ENCODE measurements around the gene ADAMTS12. TPM values are rescaled to one million over a fixed set of nuclear protein-coding genes. Genes with fewer than 3 reads are reported as not detected.

ADAMTS12 gene
- total RNA-seq, 3 donors from 2014 or later (not counting 1 experiment from before 2014, with no cell fraction given), result not detected

DNA sequence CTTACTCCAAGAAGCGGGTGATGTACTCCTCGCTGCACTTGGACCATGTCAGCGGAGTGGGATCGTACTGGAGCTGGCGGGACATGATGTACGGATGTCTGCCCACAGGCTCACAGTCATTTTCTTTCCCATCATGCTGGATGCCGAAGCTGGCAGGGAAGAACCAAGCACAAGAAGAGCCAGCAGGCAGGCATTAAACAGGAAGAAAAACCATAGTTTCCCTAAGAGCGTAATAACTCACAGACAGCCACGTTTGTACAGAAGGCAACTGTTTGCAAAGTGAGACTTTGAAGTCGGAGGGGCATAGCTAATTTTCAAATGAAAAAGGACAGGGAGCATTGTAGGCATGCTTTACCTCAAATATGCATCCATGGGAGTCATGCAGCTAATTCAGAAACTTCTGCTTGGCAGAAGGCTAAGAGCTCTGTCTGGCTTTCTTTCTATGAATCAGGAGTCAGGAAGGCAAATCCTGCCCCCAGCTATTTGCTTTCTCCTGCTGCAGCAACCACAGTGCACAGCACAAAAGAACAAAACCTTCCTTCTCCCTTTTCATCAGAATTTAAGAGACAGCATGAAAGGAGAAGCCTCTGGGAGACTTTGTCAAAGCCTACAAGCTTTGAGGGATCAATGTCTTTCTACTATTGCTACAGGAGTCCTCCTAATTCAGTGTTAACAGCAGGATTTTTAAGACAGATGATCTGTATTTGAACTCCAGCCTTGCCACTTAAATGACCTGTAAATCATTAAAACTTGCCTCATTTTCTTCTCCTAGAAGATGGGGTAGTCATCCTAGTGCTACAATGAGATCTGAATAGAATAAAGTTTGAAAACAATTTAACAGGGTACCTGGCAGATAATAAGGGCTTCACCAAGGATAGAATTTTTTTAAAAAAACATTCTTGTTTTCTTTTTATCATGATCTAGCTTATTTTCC lies 242.0 kb downstream of the ADAMTS12 start:
- H3K4me3 Mint-ChIP-seq, result no peak overlapping the region
- H3K9me3 Mint-ChIP-seq, result peaks cover 6 to 13% of the 10 kb centered on the region in 2 donors
- no peak overlapping the region for H3K27ac Mint-ChIP-seq
- TF ChIP-seq, protein P1, sequence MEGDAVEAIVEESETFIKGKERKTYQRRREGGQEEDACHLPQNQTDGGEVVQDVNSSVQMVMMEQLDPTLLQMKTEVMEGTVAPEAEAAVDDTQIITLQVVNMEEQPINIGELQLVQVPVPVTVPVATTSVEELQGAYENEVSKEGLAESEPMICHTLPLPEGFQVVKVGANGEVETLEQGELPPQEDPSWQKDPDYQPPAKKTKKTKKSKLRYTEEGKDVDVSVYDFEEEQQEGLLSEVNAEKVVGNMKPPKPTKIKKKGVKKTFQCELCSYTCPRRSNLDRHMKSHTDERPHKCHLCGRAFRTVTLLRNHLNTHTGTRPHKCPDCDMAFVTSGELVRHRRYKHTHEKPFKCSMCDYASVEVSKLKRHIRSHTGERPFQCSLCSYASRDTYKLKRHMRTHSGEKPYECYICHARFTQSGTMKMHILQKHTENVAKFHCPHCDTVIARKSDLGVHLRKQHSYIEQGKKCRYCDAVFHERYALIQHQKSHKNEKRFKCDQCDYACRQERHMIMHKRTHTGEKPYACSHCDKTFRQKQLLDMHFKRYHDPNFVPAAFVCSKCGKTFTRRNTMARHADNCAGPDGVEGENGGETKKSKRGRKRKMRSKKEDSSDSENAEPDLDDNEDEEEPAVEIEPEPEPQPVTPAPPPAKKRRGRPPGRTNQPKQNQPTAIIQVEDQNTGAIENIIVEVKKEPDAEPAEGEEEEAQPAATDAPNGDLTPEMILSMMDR (IDR thresholded peaks at IDR 0.05), result no peak
- H3K9me3 ChIP-seq (ENCODE audit: control insufficient read depth, insufficient read depth, low read length), result no peaks in the 10 kb centered on the region
- no peaks in the 10 kb centered on the region for H3K27me3 ChIP-seq (ENCODE audit: control insufficient read depth, insufficient read depth, low read length)
- intact Hi-C loops (cut with micrococcal nuclease), result no loop called here
- ATAC-seq, result no peak
- 78% methylated on average over 10 of the region's 10 CpGs for WGBS (ENCODE audit: insufficient coverage)
- H3K27ac ChIP-seq (ENCODE audit: low read length), result no peak overlapping the region
- H3K36me3 Mint-ChIP-seq, result no peaks in the 10 kb centered on the region
- H3K4me3 ChIP-seq (ENCODE audit: low read length), result no peak overlapping the region
- no peaks in the 10 kb centered on the region for H3K27me3 Mint-ChIP-seq (ENCODE audit: low read depth in 2 of 2)
- no peaks in the 10 kb centered on the region for H3K4me1 Mint-ChIP-seq
- no peaks in the 10 kb centered on the region for H3K4me1 ChIP-seq (ENCODE audit: control insufficient read depth, insufficient read depth, low read length)
- H3K36me3 ChIP-seq (ENCODE audit: control insufficient read depth, insufficient read depth, low read length), result no peaks in the 10 kb centered on the region
- DNase-seq, result no peak

DNA sequence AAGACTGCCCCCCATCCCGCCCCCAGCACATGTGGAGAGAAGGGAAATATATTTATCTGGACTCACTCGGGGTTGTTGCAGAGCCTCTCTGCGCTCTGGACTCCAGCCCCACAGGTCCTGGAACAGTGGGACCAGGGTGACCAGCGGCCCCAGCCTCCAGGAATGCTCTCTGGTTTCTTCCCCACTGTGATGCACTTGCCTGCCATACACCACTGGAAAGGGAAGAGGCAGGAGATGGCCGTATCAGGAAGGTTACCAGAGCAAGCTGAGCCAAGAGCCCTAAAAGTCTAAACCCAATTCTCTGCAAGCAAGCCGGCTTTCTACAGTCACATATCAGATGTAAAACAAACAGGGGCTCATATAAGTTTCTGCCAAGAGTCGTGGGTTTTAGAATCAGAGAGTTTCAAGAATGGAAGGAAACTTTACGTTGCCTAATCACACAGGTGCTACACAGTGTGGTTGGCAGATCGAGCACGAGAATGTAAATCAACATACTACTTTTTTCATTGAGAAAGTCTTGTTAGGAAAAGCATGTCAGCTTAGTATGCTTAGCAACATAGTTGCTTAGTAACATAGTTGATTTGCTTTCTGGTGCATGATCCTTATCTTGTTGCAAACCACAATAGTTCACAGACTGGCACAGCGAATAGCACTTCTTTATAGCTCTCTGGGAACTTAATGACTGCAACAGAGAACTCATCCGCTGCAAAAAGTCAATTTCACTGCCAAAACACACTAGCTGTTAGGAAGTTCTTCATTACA lies 249.9 kb downstream of the ADAMTS12 start:
- Histone ChIP-seq H3K4me3 (ENCODE audit: low read length) (no peak overlapping the region), H3K27ac (ENCODE audit: low read length) (no peak overlapping the region), H3K36me3 (ENCODE audit: control insufficient read depth, insufficient read depth, low read length) (no peaks in the 10 kb centered on the region), H3K9me3 (ENCODE audit: control insufficient read depth, insufficient read depth, low read length) (peaks cover 2% of the 10 kb centered on the region), H3K27me3 (ENCODE audit: control insufficient read depth, insufficient read depth, low read length) (no peaks in the 10 kb centered on the region), H3K4me1 (ENCODE audit: control insufficient read depth, insufficient read depth, low read length) (no peaks in the 10 kb centered on the region)
- Mint-ChIP-seq H3K36me3 (no peaks in the 10 kb centered on the region), H3K9me3 (peaks cover 4 to 11% of the 10 kb centered on the region in 2 donors), H3K27me3 (ENCODE audit: low read depth in 2 of 2) (no peaks in the 10 kb centered on the region), H3K4me1 (no peaks in the 10 kb centered on the region), H3K4me3 (no peak overlapping the region), H3K27ac (no peak overlapping the region)
- TF ChIP-seq, protein P1 (IDR thresholded peaks at IDR 0.05), result no peak
- ATAC-seq (no peak), DNase-seq (peak in 1 of 2 donors; percentile 19)
- intact Hi-C loops (cut with micrococcal nuclease), result no loop called here
- 38% methylated on average over 12 of the region's 12 CpGs for WGBS (ENCODE audit: insufficient coverage)

DNA sequence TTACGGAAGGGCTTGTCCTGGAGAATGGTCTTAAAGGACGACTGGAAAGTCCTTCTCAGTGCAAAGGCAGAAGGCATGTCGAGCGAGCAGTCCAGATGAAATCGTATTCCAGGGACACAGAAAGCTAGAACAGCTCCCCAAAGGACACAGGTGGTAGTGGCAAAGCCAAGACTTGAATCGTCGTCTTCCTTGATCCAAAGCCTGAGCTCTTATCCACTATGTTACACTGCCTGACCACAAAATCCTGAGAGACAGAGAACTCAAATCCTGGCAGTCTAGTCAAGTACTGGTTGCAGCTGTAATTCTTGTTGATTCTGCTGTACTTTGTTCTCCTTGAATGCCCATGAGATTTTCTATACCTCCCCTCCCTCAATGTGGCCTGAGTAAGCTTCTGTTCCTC lies 252.3 kb downstream of the ADAMTS12 start:
- no peaks in the 10 kb centered on the region for H3K36me3 ChIP-seq (ENCODE audit: control insufficient read depth, insufficient read depth, low read length)
- no peak overlapping the region for H3K27ac ChIP-seq (ENCODE audit: low read length)
- Mint-ChIP-seq H3K27ac (no peak overlapping the region), H3K4me1 (no peaks in the 10 kb centered on the region), H3K27me3 (ENCODE audit: low read depth in 2 of 2) (no peaks in the 10 kb centered on the region), H3K4me3 (no peak overlapping the region), H3K9me3 (peaks cover 2 to 9% of the 10 kb centered on the region in 2 donors), H3K36me3 (no peaks in the 10 kb centered on the region)
- DNase-seq (no peak), ATAC-seq (no peak)
- H3K9me3 ChIP-seq (ENCODE audit: control insufficient read depth, insufficient read depth, low read length), result peaks cover 2% of the 10 kb centered on the region
- intact Hi-C loops (cut with micrococcal nuclease), result no loop called here
- H3K27me3 ChIP-seq (ENCODE audit: control insufficient read depth, insufficient read depth, low read length), result no peaks in the 10 kb centered on the region
- H3K4me3 ChIP-seq (ENCODE audit: low read length), result no peak overlapping the region
- H3K4me1 ChIP-seq (ENCODE audit: control insufficient read depth, insufficient read depth, low read length), result no peaks in the 10 kb centered on the region
- WGBS (ENCODE audit: insufficient coverage), result 72% methylated on average over 7 of the region's 7 CpGs
- TF ChIP-seq, protein P1 (IDR thresholded peaks at IDR 0.05), result no peak
